Astrocyte (in vitro differentiated cells and primary cell): ENCODE results near the gene DOCK1.

Source experiments
- CTCF ChIP-seq: IDR thresholded peaks from 2 replicates; pipeline ENCODE4 v1.5.1; 2011; ENCODE audit warnings: low read depth, mild to moderate bottlenecking, inconsistent platforms, low read length, moderate library complexity; ENCODE audit not compliant: insufficient read depth
- EZH2 ChIP-seq: IDR thresholded peaks from 2 replicates; pipeline ENCODE4 v1.6.1; 2012; ENCODE audit warnings: mild to moderate bottlenecking, low read length, inconsistent platforms; ENCODE audit not compliant: insufficient read depth

DNA sequence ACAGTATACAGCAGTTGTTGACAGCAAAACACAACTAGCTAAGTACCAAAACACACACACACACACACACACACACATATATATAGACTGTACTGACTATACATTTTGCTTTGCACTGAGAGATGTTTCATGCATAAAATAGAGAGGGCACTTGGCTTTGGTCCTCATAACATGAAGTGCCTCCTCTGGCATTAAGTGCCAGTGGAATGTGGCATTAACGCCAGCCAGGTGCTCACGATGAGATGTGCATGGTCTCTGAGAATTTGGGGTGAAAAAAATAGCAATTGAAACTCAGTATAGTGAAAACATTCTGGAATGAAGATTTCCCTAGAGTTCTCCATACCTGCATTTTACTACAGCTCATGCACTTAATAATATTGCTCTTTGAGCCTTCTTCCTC is 361.2 kb downstream of the DOCK1 start:
- TF ChIP-seq CTCF (no peak), EZH2 (no peak)
